Measurements from ENCODE around the gene HIGD1B.

DNA sequence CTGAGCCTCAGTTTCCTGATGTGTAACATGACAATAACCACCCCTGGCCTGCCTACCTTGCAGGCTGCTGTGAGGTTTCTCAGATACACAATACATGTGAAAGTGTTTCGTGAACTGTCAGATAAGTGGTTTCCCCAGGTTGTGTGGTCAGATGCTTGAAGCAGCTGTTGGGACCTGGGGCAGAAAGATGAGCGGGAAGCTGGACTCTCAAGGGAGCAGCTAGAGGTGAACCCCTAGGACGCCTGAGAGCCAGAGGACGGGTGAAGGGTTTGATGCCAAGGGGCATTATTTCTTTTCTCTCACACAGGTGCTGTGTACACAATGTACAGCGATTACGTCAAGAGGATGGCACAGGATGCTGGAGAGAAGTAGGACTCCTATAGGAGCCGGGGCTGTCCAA lies 2.3 kb downstream of the HIGD1B start:
- TF ChIP-seq, protein P1, sequence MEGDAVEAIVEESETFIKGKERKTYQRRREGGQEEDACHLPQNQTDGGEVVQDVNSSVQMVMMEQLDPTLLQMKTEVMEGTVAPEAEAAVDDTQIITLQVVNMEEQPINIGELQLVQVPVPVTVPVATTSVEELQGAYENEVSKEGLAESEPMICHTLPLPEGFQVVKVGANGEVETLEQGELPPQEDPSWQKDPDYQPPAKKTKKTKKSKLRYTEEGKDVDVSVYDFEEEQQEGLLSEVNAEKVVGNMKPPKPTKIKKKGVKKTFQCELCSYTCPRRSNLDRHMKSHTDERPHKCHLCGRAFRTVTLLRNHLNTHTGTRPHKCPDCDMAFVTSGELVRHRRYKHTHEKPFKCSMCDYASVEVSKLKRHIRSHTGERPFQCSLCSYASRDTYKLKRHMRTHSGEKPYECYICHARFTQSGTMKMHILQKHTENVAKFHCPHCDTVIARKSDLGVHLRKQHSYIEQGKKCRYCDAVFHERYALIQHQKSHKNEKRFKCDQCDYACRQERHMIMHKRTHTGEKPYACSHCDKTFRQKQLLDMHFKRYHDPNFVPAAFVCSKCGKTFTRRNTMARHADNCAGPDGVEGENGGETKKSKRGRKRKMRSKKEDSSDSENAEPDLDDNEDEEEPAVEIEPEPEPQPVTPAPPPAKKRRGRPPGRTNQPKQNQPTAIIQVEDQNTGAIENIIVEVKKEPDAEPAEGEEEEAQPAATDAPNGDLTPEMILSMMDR (IDR thresholded peaks at IDR 0.05): no peak
- no peak for TF ChIP-seq POLR2AphosphoS5 (IDR thresholded peaks at IDR 0.05; ENCODE audit: low read depth, low read length)

Data from Panc1 (cell line).